ENCODE results near the gene PISD. TPM values are rescaled to one million over a fixed set of nuclear protein-coding genes. Genes with fewer than 3 reads are reported as not detected.

PISD gene
- polyA plus RNA-seq, 1 donor = 54.3 TPM

DNA sequence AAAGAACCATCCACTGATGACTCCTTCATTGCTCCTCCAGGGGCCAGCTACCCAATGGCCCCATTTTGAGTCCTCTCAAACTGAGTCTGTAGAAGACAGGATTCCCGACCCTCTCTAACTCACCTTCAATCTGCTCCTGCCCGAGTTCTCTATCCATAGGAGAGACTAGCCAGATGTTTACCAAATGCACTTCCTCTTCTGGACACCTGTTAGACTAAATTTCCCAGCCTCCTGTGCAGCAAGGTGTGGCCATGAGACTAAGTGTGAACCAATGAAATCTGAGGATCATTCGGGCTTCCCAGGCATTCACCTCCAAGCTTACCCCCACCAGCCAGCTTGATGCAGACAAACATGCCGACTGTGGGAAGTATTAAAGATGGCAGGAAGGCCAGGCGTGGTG, 7.6 kb downstream of the PISD start:
- no CpG with 5 or more reads among the region's 5 CpGs for WGBS (ENCODE audit: insufficient coverage, low lambda C conversion rate)
- H3K4me3 ChIP-seq (ENCODE audit: low read length) = no peak overlapping the region
- no peaks in the 10 kb centered on the region for H3K9me3 ChIP-seq (ENCODE audit: control insufficient read depth, low read depth, low read length)
- no peak overlapping the region for H3K27ac ChIP-seq (ENCODE audit: low read length)
- H3K36me3 ChIP-seq (ENCODE audit: control insufficient read depth, insufficient read depth, low read length) = peaks cover 8% of the 10 kb centered on the region
- no peaks in the 10 kb centered on the region for H3K4me1 ChIP-seq (ENCODE audit: control insufficient read depth, insufficient read depth, low read length)
- DNase-seq = no peak
- no peaks in the 10 kb centered on the region for H3K27me3 ChIP-seq (ENCODE audit: control insufficient read depth, insufficient read depth, low read length)

DNA sequence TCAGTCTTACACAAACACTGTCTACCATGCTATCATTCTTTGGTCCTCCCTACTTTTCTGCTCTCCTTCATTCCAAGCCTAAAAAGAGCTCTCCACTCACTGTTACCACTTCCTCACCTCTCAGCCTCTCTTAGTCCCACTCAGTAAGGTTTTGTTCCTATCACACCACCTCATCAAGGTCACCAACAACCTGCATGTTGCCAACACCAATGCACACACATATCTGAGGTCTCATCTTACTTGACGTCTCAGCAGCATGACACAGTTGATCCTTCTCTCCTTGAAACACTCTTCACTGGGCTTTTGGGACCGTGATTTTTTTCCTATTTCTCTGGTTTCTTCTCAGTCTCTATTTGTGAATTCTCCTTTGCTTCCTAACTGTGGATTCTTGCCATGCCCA, 8.1 kb downstream of the PISD start:
- H3K9me3 ChIP-seq (ENCODE audit: control insufficient read depth, low read depth, low read length) = no peaks in the 10 kb centered on the region
- H3K27me3 ChIP-seq (ENCODE audit: control insufficient read depth, insufficient read depth, low read length) = no peaks in the 10 kb centered on the region
- DNase-seq = no peak
- no peaks in the 10 kb centered on the region for H3K4me1 ChIP-seq (ENCODE audit: control insufficient read depth, insufficient read depth, low read length)
- no peak overlapping the region for H3K27ac ChIP-seq (ENCODE audit: low read length)
- H3K4me3 ChIP-seq (ENCODE audit: low read length) = no peak overlapping the region
- WGBS (ENCODE audit: insufficient coverage, low lambda C conversion rate) = 83% methylated on average over 2 of the region's 2 CpGs
- H3K36me3 ChIP-seq (ENCODE audit: control insufficient read depth, insufficient read depth, low read length) = peaks cover 12% of the 10 kb centered on the region

- peaks cover 17% of the 10 kb centered on the region for H3K36me3 ChIP-seq (ENCODE audit: control insufficient read depth, insufficient read depth, low read length)
- 83% methylated on average over 3 of the region's 9 CpGs for WGBS (ENCODE audit: insufficient coverage, low lambda C conversion rate)
- no peaks in the 10 kb centered on the region for H3K27me3 ChIP-seq (ENCODE audit: control insufficient read depth, insufficient read depth, low read length)
- H3K9me3 ChIP-seq (ENCODE audit: control insufficient read depth, low read depth, low read length) = no peaks in the 10 kb centered on the region
- H3K4me1 ChIP-seq (ENCODE audit: control insufficient read depth, insufficient read depth, low read length) = no peaks in the 10 kb centered on the region
- no peak for DNase-seq
- no peak overlapping the region for H3K27ac ChIP-seq (ENCODE audit: low read length)
- no peak overlapping the region for H3K4me3 ChIP-seq (ENCODE audit: low read length)
Observed at GRCh38 chr22:31652911-31653684, 8.9 kb downstream of the PISD start.

DNA sequence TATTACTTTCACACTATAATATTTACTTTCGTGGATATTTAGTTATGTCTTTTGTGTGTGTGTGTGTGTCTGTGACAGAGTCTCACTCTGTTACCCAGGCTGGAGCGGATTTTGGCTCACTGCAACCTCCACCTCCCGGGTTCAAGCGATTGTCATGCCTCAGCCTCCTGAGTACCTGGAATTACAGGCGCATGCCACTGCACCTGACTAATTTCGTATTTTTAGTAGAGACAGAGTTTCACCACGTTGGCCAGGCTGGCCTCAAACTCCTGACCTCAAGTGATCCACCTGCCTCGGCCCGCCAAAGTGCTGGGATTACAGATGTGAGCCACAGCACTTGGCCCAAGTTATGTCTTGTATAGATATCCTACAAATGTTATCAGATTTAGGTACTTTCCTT, 9.9 kb downstream of the PISD start:
- Histone ChIP-seq H3K36me3 (ENCODE audit: control insufficient read depth, insufficient read depth, low read length) (peaks cover 26% of the 10 kb centered on the region), H3K4me1 (ENCODE audit: control insufficient read depth, insufficient read depth, low read length) (peaks cover 7% of the 10 kb centered on the region), H3K4me3 (ENCODE audit: low read length) (no peak overlapping the region), H3K27me3 (ENCODE audit: control insufficient read depth, insufficient read depth, low read length) (no peaks in the 10 kb centered on the region), H3K9me3 (ENCODE audit: control insufficient read depth, low read depth, low read length) (no peaks in the 10 kb centered on the region), H3K27ac (ENCODE audit: low read length) (no peak overlapping the region)
- WGBS (ENCODE audit: insufficient coverage, low lambda C conversion rate) = no CpG with 5 or more reads among the region's 9 CpGs
- no peak for DNase-seq

- Histone ChIP-seq H3K36me3 (ENCODE audit: control insufficient read depth, insufficient read depth, low read length) (peaks cover 26% of the 10 kb centered on the region), H3K27me3 (ENCODE audit: control insufficient read depth, insufficient read depth, low read length) (no peaks in the 10 kb centered on the region), H3K27ac (ENCODE audit: low read length) (no peak overlapping the region), H3K4me3 (ENCODE audit: low read length) (no peak overlapping the region), H3K4me1 (ENCODE audit: control insufficient read depth, insufficient read depth, low read length) (peaks cover 10% of the 10 kb centered on the region), H3K9me3 (ENCODE audit: control insufficient read depth, low read depth, low read length) (no peaks in the 10 kb centered on the region)
- WGBS (ENCODE audit: insufficient coverage, low lambda C conversion rate) = no CpG with 5 or more reads among the region's 4 CpGs
- no peak for DNase-seq
Observed at GRCh38 chr22:31651664-31652063, 10.4 kb downstream of the PISD start.

DNA sequence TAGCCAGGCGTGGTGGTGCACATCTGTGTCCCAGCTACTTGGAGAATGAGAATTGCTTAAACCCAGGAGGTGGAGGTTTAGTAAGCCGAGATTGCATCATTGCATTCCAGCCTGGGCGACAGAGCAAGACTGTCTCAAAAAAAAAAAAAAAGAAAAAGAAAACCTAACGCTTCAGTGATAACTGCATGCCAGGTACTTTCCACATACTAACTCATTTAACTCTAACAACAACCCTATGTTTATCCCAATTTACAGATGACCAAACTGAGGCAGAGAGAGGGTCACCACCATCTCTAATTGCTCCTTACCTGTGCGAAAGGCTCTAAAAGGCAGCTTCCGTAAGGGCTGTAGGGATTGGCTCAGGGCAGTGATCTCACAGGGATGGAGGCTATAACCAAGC, 11.6 kb downstream of the PISD start:
- Histone ChIP-seq H3K9me3 (ENCODE audit: control insufficient read depth, low read depth, low read length) (no peaks in the 10 kb centered on the region), H3K27ac (ENCODE audit: low read length) (no peak overlapping the region), H3K4me1 (ENCODE audit: control insufficient read depth, insufficient read depth, low read length) (peaks cover 16% of the 10 kb centered on the region), H3K4me3 (ENCODE audit: low read length) (no peak overlapping the region), H3K27me3 (ENCODE audit: control insufficient read depth, insufficient read depth, low read length) (no peaks in the 10 kb centered on the region), H3K36me3 (ENCODE audit: control insufficient read depth, insufficient read depth, low read length) (peaks cover 31% of the 10 kb centered on the region)
- no CpG with 5 or more reads among the region's 6 CpGs for WGBS (ENCODE audit: insufficient coverage, low lambda C conversion rate)
- no peak for DNase-seq

DNA sequence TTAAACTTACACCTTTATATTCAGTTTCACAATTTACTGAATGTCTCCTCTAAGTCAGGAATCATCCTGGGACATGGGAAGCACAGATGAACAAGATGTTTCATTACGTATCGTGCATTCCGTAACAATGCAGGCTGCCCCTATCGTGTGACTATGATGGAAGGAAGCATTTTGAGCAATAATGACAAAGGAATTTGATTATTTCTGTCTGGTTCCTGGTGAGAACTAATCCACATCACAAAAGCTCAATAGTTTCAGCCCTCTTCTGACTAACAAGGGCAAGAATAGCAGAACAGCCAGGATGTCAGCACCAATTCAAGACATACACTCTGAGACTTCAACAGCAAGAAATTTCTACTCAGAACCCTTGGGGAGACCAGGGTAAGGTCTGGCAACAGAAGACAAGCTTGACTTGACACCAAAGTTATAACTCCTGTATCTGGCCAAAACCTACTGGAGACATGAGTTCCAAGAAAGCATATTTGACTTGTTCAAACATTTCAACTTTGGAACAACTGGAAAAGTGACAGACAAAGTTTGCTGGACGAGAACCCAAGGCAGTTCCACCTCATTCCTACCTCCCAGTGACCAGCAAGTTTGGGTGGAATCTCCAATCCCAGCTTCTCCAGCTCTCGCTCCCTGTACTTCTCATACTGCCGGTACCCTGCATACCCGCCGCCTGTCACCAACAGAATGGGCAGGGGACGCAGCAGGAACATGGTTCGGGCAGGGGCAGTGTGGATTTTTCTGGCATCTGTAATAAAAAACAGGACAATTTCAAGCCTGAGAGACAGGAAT, 14.3 kb downstream of the PISD start:
- Histone ChIP-seq H3K9me3 (ENCODE audit: control insufficient read depth, low read depth, low read length) (no peaks in the 10 kb centered on the region), H3K4me3 (ENCODE audit: low read length) (no peak overlapping the region), H3K4me1 (ENCODE audit: control insufficient read depth, insufficient read depth, low read length) (peaks cover 16% of the 10 kb centered on the region), H3K27ac (ENCODE audit: low read length) (no peak overlapping the region), H3K36me3 (ENCODE audit: control insufficient read depth, insufficient read depth, low read length) (peaks cover 38% of the 10 kb centered on the region), H3K27me3 (ENCODE audit: control insufficient read depth, insufficient read depth, low read length) (no peaks in the 10 kb centered on the region)
- DNase-seq = no peak
- 90% methylated on average over 2 of the region's 11 CpGs for WGBS (ENCODE audit: insufficient coverage, low lambda C conversion rate)

DNA sequence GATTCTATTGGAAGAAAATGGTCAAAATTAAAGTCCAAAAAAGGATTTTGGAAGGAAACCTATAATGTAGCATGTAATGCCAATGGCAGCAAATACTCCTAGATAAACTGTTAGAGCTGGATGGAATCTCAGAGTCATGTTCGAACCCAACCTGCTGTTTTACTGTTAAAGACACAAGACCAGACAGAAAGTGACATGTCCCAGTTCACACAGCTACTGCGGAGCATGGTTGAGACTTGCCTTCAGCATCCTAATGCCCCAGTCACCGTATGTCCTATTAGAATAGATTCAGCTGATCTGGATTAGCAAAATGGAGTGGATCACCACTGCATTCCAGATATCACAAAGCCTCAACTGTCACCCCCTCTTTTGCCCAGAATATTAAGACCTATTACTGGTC, 14.9 kb downstream of the PISD start:
- no peaks in the 10 kb centered on the region for H3K27me3 ChIP-seq (ENCODE audit: control insufficient read depth, insufficient read depth, low read length)
- WGBS (ENCODE audit: insufficient coverage, low lambda C conversion rate) = no CpG with 5 or more reads among the region's 3 CpGs
- peaks cover 38% of the 10 kb centered on the region for H3K36me3 ChIP-seq (ENCODE audit: control insufficient read depth, insufficient read depth, low read length)
- peaks cover 16% of the 10 kb centered on the region for H3K4me1 ChIP-seq (ENCODE audit: control insufficient read depth, insufficient read depth, low read length)
- DNase-seq = no peak
- no peak overlapping the region for H3K4me3 ChIP-seq (ENCODE audit: low read length)
- no peaks in the 10 kb centered on the region for H3K9me3 ChIP-seq (ENCODE audit: control insufficient read depth, low read depth, low read length)
- H3K27ac ChIP-seq (ENCODE audit: low read length) = peak overlapping the region; percentile 80

- Histone ChIP-seq H3K4me1 (ENCODE audit: control insufficient read depth, insufficient read depth, low read length) (peaks cover 16% of the 10 kb centered on the region), H3K27me3 (ENCODE audit: control insufficient read depth, insufficient read depth, low read length) (no peaks in the 10 kb centered on the region), H3K36me3 (ENCODE audit: control insufficient read depth, insufficient read depth, low read length) (peaks cover 41% of the 10 kb centered on the region), H3K4me3 (ENCODE audit: low read length) (no peak overlapping the region), H3K9me3 (ENCODE audit: control insufficient read depth, low read depth, low read length) (no peaks in the 10 kb centered on the region), H3K27ac (ENCODE audit: low read length) (peak overlapping the region; percentile 80)
- peak; percentile 81 to 89 for DNase-seq
- no CpG with 5 or more reads among the region's 6 CpGs for WGBS (ENCODE audit: insufficient coverage, low lambda C conversion rate)
Observed at GRCh38 chr22:31646186-31647019, 15.6 kb downstream of the PISD start.

GRCh38 chr22:31639436-31640039, 22.5 kb downstream of the PISD start:
- DNase-seq = no peak

More at GRCh38 chr22:31639436-31640039, 22.5 kb downstream of the PISD start:
- WGBS (ENCODE audit: insufficient coverage, low lambda C conversion rate) = no CpG with 5 or more reads among the region's 4 CpGs
- H3K27me3 ChIP-seq (ENCODE audit: control insufficient read depth, insufficient read depth, low read length) = no peaks in the 10 kb centered on the region
- H3K4me1 ChIP-seq (ENCODE audit: control insufficient read depth, insufficient read depth, low read length) = no peaks in the 10 kb centered on the region
- H3K9me3 ChIP-seq (ENCODE audit: control insufficient read depth, low read depth, low read length) = no peaks in the 10 kb centered on the region
- no peak overlapping the region for H3K27ac ChIP-seq (ENCODE audit: low read length)
- H3K36me3 ChIP-seq (ENCODE audit: control insufficient read depth, insufficient read depth, low read length) = peaks cover 17% of the 10 kb centered on the region
- H3K4me3 ChIP-seq (ENCODE audit: low read length) = no peak overlapping the region

All from large intestine (tissue), 3 donors.